H9 (cell line): ENCODE results near the gene KRTAP1-1. TPM values are rescaled to one million over a fixed set of nuclear protein-coding genes. Genes with fewer than 3 reads are reported as not detected.

Experiments
- DNase-seq: peaks from one replicate; pipeline ENCODE4 v3.0.0-alpha.2; 2017
- H2AFZ ChIP-seq: one replicate; pipeline ENCODE4 v1.6.1; 2013; ENCODE audit warnings: mild to moderate bottlenecking, low read length, control low read depth, moderate library complexity
- H2AK5ac ChIP-seq: 2 replicates; pipeline ENCODE4 v1.6.1; 2013; ENCODE audit warnings: low read length, control low read depth, mixed read lengths; ENCODE audit not compliant: insufficient read length
- H2BK120ac ChIP-seq: one replicate; pipeline ENCODE4 v1.6.1; 2013; ENCODE audit warnings: low read depth, mild to moderate bottlenecking, low read length, control low read depth, inconsistent platforms; ENCODE audit not compliant: poor library complexity, severe bottlenecking
- H2BK12ac ChIP-seq: 2 replicates; pipeline ENCODE4 v1.6.1; 2013; ENCODE audit warnings: low read length, control low read depth, mixed read lengths, low read depth; ENCODE audit not compliant: insufficient read length
- H2BK15ac ChIP-seq: 2 replicates; pipeline ENCODE4 v1.6.1; 2013; ENCODE audit warnings: low read depth, low read length, control low read depth
- H2BK20ac ChIP-seq: one replicate; pipeline ENCODE4 v1.6.1; 2013; ENCODE audit warnings: low read depth, mild to moderate bottlenecking, low read length, control low read depth, inconsistent platforms; ENCODE audit not compliant: poor library complexity, severe bottlenecking
- H2BK5ac ChIP-seq: 2 replicates; pipeline ENCODE4 v1.6.1; 2013; ENCODE audit warnings: low read length, control low read depth, mixed read lengths; ENCODE audit not compliant: insufficient read length
- H3K14ac ChIP-seq: 2 replicates; pipeline ENCODE4 v1.6.1; 2013; ENCODE audit warnings: low read length, control low read depth; ENCODE audit not compliant: insufficient read depth
- H3K18ac ChIP-seq: 2 replicates; pipeline ENCODE4 v1.6.1; 2013; ENCODE audit warnings: low read depth, mild to moderate bottlenecking, mixed read lengths, low read length, control low read depth; ENCODE audit not compliant: insufficient read length
- H3K23ac ChIP-seq: 2 replicates; pipeline ENCODE4 v1.6.1; 2013; ENCODE audit warnings: low read length, control low read depth, mixed read lengths, low read depth; ENCODE audit not compliant: insufficient read length
- H3K23me2 ChIP-seq: 2 replicates; pipeline ENCODE4 v1.6.1; 2013; ENCODE audit warnings: low read depth, mild to moderate bottlenecking, mixed read lengths, low read length, control low read depth; ENCODE audit not compliant: insufficient read length, poor library complexity, severe bottlenecking
- H3K27ac ChIP-seq: 2 replicates; pipeline ENCODE4 v1.5.1; 2013; ENCODE audit warnings: low read length, control low read depth, mixed read lengths, low read depth; ENCODE audit not compliant: insufficient read length
- H3K27me3 ChIP-seq: 2 replicates; pipeline ENCODE4 v1.6.1; 2013; ENCODE audit warnings: low read length, control low read depth, inconsistent platforms; ENCODE audit not compliant: insufficient read depth
- H3K4ac ChIP-seq: 2 replicates; pipeline ENCODE4 v1.6.1; 2013; ENCODE audit warnings: low read depth, mild to moderate bottlenecking, control low read depth, inconsistent platforms, low read length, moderate library complexity
- H3K4me1 ChIP-seq: 2 replicates; pipeline ENCODE4 v1.6.1; 2013; ENCODE audit warnings: low read length, control low read depth, inconsistent platforms; ENCODE audit not compliant: insufficient read depth
- H3K4me2 ChIP-seq: 2 replicates; pipeline ENCODE4 v1.6.1; 2013; ENCODE audit warnings: low read length, control low read depth, mixed read lengths; ENCODE audit not compliant: insufficient read length, insufficient read depth
- H3K56ac ChIP-seq: 2 replicates; pipeline ENCODE4 v1.6.1; 2013; ENCODE audit warnings: low read depth, mild to moderate bottlenecking, mixed read lengths, low read length, control low read depth; ENCODE audit not compliant: insufficient read length
- H3K79me1 ChIP-seq: 2 replicates; pipeline ENCODE4 v1.6.1; 2013; ENCODE audit warnings: low read depth, mild to moderate bottlenecking, moderate library complexity, low read length, control low read depth, inconsistent platforms; ENCODE audit not compliant: insufficient read depth, poor library complexity, severe bottlenecking
- H3K79me2 ChIP-seq: 2 replicates; pipeline ENCODE4 v1.6.1; 2013; ENCODE audit warnings: low read length, control low read depth, inconsistent platforms; ENCODE audit not compliant: insufficient read depth
- H3K9ac ChIP-seq: 2 replicates; pipeline ENCODE4 v1.6.1; 2013; ENCODE audit warnings: low read length, control low read depth, mixed read lengths; ENCODE audit not compliant: insufficient read length; ENCODE audit errors: extremely low read depth
- H3K9me3 ChIP-seq: one replicate; pipeline ENCODE4 v1.6.1; 2013; ENCODE audit warnings: low read depth, low read length, inconsistent platforms; ENCODE audit not compliant: control insufficient read depth
- H3T11ph ChIP-seq: one replicate; pipeline ENCODE4 v1.6.1; 2013; ENCODE audit warnings: mild to moderate bottlenecking, low read length, control low read depth, inconsistent platforms
- H4K20me1 ChIP-seq: one replicate; pipeline ENCODE4 v1.6.1; 2013; ENCODE audit not compliant: control insufficient read depth, insufficient read length, insufficient read depth
- H4K5ac ChIP-seq: 2 replicates; pipeline ENCODE4 v1.6.1; 2013; ENCODE audit warnings: low read depth, mild to moderate bottlenecking, mixed read lengths, low read length, control low read depth; ENCODE audit not compliant: insufficient read length
- H4K8ac ChIP-seq: replicated peaks from 2 replicates; pipeline ENCODE4 v1.6.1; 2013; ENCODE audit warnings: low read length, control low read depth, mixed read lengths, low read depth; ENCODE audit not compliant: insufficient read length
- H4K91ac ChIP-seq: 2 replicates; pipeline ENCODE4 v1.6.1; 2013; ENCODE audit warnings: low read depth, mild to moderate bottlenecking, moderate library complexity, mixed read lengths, low read length, control low read depth; ENCODE audit not compliant: insufficient read length
- H3K27ac Mint-ChIP-seq, 3 experiments: 2 replicates in 2 of 3; 3 replicates in 1 of 3; pipeline ENCODE4 v1.8.0; 2020 to 2021; ENCODE audit warnings: mixed read lengths in 3 of 3, mild to moderate bottlenecking in 1 of 3, moderate library complexity in 1 of 3
- H3K27me3 Mint-ChIP-seq: 2 replicates; pipeline ENCODE4 v1.8.0; 2021; ENCODE audit warnings: low read depth, mild to moderate bottlenecking, moderate library complexity, mixed read lengths
- H3K36me3 Mint-ChIP-seq, 3 experiments: 2 replicates in 2 of 3; 3 replicates in 1 of 3; pipeline ENCODE4 v1.8.0; 2020 to 2021; ENCODE audit warnings: low read depth in 3 of 3, mixed read lengths in 3 of 3; ENCODE audit not compliant: insufficient read depth in 1 of 3
- H3K4me1 Mint-ChIP-seq, 2 experiments: 2 replicates each; pipeline ENCODE4 v1.8.0; 2020; ENCODE audit warnings: mixed read lengths in 2 of 2
- H3K4me3 Mint-ChIP-seq, 2 experiments: 2 replicates in 1 of 2; 3 replicates in 1 of 2; pipeline ENCODE4 v1.8.0; 2020 to 2021; ENCODE audit warnings: mild to moderate bottlenecking in 2 of 2, mixed read lengths in 2 of 2, moderate library complexity in 1 of 2
- H3K9me3 Mint-ChIP-seq, 2 experiments: 2 replicates in 1 of 2; 3 replicates in 1 of 2; pipeline ENCODE4 v1.8.0; 2020; ENCODE audit warnings: mild to moderate bottlenecking in 2 of 2, mixed read lengths in 2 of 2, moderate library complexity in 1 of 2
- WGBS: extraction: QIAGEN DNeasy Blood & Tissue Kit; methylation state at CpG from one replicate; pipeline ENCODE4 v1.1.7; 2013; ENCODE audit warnings: missing lambda C conversion rate, low lambda C conversion rate, mixed read lengths; ENCODE audit not compliant: insufficient read length; ENCODE audit errors: extremely low coverage; 5-methylcytosine and 5-hydroxymethylcytosine counted together
- total RNA-seq: library from RNA; stranded (reverse); gene quantifications from 2 replicates; pipeline ENCODE4 v1.2.1, GENCODE V29; 2021
- TF ChIP-seq, protein P1 (sequence below): fragments of 200-600 bp; sonication (generic); conservative IDR thresholded peaks from 3 replicates; pipeline ENCODE4 v1.8.0; 2021; ENCODE audit warnings: antibody characterized with exemption, mild to moderate bottlenecking

Gene KRTAP1-1
- total RNA-seq, 1 experiment from 2014 or later: not detected

DNA sequence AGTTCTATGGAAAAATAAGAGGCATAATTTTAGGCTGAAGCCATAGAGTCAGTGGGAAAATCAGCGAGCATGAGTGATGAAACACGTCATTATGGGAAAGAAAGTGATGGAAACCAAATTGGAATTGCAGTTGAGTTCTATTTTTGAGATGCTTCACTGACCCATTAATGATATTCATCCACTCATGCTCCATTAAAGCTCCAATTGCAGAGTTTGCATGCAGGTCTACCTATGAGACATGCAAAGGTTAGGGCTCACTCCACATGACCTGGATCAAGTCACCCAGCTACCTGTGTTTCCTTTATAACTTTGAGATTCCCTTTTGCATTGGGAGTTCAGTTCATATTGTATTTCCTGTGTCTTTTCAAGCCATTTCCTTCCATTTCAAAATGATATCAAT is 32.4 kb upstream of the KRTAP1-1 start:
- no CpG with 5 or more reads among the region's 2 CpGs for WGBS
- DNase-seq: no peak
- TF ChIP-seq, protein P1, sequence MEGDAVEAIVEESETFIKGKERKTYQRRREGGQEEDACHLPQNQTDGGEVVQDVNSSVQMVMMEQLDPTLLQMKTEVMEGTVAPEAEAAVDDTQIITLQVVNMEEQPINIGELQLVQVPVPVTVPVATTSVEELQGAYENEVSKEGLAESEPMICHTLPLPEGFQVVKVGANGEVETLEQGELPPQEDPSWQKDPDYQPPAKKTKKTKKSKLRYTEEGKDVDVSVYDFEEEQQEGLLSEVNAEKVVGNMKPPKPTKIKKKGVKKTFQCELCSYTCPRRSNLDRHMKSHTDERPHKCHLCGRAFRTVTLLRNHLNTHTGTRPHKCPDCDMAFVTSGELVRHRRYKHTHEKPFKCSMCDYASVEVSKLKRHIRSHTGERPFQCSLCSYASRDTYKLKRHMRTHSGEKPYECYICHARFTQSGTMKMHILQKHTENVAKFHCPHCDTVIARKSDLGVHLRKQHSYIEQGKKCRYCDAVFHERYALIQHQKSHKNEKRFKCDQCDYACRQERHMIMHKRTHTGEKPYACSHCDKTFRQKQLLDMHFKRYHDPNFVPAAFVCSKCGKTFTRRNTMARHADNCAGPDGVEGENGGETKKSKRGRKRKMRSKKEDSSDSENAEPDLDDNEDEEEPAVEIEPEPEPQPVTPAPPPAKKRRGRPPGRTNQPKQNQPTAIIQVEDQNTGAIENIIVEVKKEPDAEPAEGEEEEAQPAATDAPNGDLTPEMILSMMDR: no peak
- H3K4me1 ChIP-seq: no peaks in the 10 kb centered on the region
- H3K4ac ChIP-seq: no peak overlapping the region
- no peaks in the 10 kb centered on the region for H3K4me1 Mint-ChIP-seq
- H3K27ac Mint-ChIP-seq: no peak overlapping the region
- no peak overlapping the region for H2BK120ac ChIP-seq
- no peaks in the 10 kb centered on the region; a peak in 1 of 5 replicates for H3K9me3 Mint-ChIP-seq
- no peak overlapping the region for H3K14ac ChIP-seq
- no peak overlapping the region for H3K56ac ChIP-seq
- no peaks in the 10 kb centered on the region for H3K36me3 Mint-ChIP-seq
- H3K23ac ChIP-seq: no peak overlapping the region
- H3K4me2 ChIP-seq: no peak overlapping the region
- no peaks in the 10 kb centered on the region for H3K79me1 ChIP-seq
- H2BK12ac ChIP-seq: no peak overlapping the region
- H2AFZ ChIP-seq: no peak overlapping the region
- no peak overlapping the region for H3T11ph ChIP-seq
- no peak overlapping the region for H4K91ac ChIP-seq
- H2BK15ac ChIP-seq: no peak overlapping the region
- no peaks in the 10 kb centered on the region for H3K27me3 ChIP-seq
- H3K18ac ChIP-seq: no peak overlapping the region
- no peak overlapping the region for H2BK5ac ChIP-seq
- no peaks in the 10 kb centered on the region for H3K9me3 ChIP-seq
- no peak overlapping the region for H4K5ac ChIP-seq
- no peak overlapping the region for H2BK20ac ChIP-seq
- H3K79me2 ChIP-seq: no peaks in the 10 kb centered on the region
- H3K9ac ChIP-seq: no peak overlapping the region
- H3K23me2 ChIP-seq: no peaks in the 10 kb centered on the region
- H4K20me1 ChIP-seq: no peaks in the 10 kb centered on the region
- no peak overlapping the region for H4K8ac ChIP-seq
- H2AK5ac ChIP-seq: no peak overlapping the region
- H3K27me3 Mint-ChIP-seq: no peaks in the 10 kb centered on the region; the same call in none of the 2 replicates
- H3K4me3 Mint-ChIP-seq: no peak overlapping the region
- no peak overlapping the region for H3K27ac ChIP-seq
